IPS-11a (cell line): ENCODE results near the gene OVAAL.

Experiments
- H3K4me3 ChIP-seq: one replicate; pipeline ENCODE4 v1.5.1; 2013; ENCODE audit warnings: low read depth, low read length, control low read depth

Gene OVAAL

GRCh38 chr1:180603223-180603849 lies 44.6 kb downstream of the OVAAL start:
- H3K4me3 ChIP-seq = no peak overlapping the region

- no peak overlapping the region for H3K4me3 ChIP-seq
These were observed 45.1 kb downstream of the OVAAL start for GRCh38 chr1:180603850-180604226.

GRCh38 chr1:180606155-180606554 lies 47.4 kb downstream of the OVAAL start:
- H3K4me3 ChIP-seq = no peak overlapping the region

- no peak overlapping the region for H3K4me3 ChIP-seq
These were observed 51.1 kb downstream of the OVAAL start for GRCh38 chr1:180609643-180610555.

GRCh38 chr1:180610556-180611015 lies 51.8 kb downstream of the OVAAL start:
- no peak overlapping the region for H3K4me3 ChIP-seq

GRCh38 chr1:180611016-180611930 lies 52.5 kb downstream of the OVAAL start:
- H3K4me3 ChIP-seq = no peak overlapping the region

- H3K4me3 ChIP-seq = no peak overlapping the region
These were observed 53.9 kb downstream of the OVAAL start for GRCh38 chr1:180612632-180613031.

GRCh38 chr1:180614730-180615129 lies 56.0 kb downstream of the OVAAL start:
- no peak overlapping the region for H3K4me3 ChIP-seq

- H3K4me3 ChIP-seq = no peak overlapping the region
These were observed 56.9 kb downstream of the OVAAL start for GRCh38 chr1:180615493-180616290.
